ENCODE measurements around the gene SEMA5B.

DNA sequence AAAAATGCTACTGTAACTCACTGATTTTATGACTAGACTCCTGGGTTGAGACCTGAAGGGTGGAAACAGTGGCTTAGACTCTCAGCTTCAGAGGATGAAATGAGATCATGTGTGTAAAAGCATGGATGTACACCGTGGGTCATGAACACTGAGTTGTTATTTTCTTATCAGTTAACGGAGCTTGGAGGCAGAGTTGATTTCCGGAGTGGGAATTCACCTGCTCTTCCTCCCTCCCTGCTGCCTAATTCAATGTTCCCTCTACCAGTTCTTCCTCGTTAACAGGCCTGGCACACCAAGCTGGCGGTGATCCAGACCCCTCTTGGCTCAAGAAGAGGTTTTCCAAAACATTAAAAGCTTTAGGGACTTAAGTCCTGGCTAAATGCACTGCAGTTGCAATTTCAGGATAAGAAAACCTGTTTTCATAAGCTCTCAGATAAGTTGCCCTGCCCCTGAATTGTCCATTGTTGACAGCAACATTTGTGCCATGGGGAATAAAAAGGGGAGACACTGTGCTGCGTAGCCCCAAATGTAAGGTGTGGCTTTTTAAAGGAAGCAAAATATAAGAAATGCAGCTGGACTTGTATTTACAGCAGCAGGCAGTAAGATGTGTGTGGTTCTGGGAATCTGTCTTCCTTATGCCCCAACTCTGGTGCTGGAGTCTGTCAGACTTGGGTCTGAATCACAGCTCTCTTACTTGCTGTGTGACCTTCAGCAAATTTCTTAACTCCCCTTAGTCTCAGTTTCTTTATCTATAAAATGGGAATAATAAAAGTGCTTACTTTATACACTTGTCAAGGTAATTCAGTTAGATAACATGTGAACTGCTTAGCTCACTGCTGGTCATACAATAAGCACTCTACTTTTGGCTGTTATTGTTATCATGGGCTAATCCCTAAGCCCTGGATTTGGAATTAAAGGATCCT is 49.2 kb upstream of the SEMA5B start:
- TF ChIP-seq, protein P1, sequence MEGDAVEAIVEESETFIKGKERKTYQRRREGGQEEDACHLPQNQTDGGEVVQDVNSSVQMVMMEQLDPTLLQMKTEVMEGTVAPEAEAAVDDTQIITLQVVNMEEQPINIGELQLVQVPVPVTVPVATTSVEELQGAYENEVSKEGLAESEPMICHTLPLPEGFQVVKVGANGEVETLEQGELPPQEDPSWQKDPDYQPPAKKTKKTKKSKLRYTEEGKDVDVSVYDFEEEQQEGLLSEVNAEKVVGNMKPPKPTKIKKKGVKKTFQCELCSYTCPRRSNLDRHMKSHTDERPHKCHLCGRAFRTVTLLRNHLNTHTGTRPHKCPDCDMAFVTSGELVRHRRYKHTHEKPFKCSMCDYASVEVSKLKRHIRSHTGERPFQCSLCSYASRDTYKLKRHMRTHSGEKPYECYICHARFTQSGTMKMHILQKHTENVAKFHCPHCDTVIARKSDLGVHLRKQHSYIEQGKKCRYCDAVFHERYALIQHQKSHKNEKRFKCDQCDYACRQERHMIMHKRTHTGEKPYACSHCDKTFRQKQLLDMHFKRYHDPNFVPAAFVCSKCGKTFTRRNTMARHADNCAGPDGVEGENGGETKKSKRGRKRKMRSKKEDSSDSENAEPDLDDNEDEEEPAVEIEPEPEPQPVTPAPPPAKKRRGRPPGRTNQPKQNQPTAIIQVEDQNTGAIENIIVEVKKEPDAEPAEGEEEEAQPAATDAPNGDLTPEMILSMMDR (IDR thresholded peaks at IDR 0.05): no peak
- TF ChIP-seq EZH2 (IDR thresholded peaks at IDR 0.05; ENCODE audit: borderline replicate concordance, insufficient read depth, low read depth, low read length, poor library complexity, severe bottlenecking): no peak
